H1 (cell line): ENCODE measurements around the gene SLC6A7.

Experiments
- CTCF ChIP-seq, 3 experiments: IDR thresholded peaks; 1 replicate in 2 of 3; 2 replicates in 1 of 3; pipeline versions ENCODE4 v1.5.1 to v1.6.1; 2011; ENCODE audit warnings: low read length in 3 of 3, mild to moderate bottlenecking in 3 of 3, inconsistent platforms in 2 of 3, low read depth in 1 of 3, moderate library complexity in 1 of 3; ENCODE audit not compliant: insufficient read depth in 1 of 3; ENCODE audit errors: control extremely low read depth in 1 of 3
- JUN ChIP-seq: IDR thresholded peaks from 2 replicates; pipeline ENCODE4 v1.6.1; 2011; ENCODE audit warnings: low read depth, mild to moderate bottlenecking, improper control_type of control experiment, low read length
- KDM5A ChIP-seq: fragments of 200-600 bp; IDR thresholded peaks from 2 replicates; pipeline ENCODE4 v1.7.1; 2012; ENCODE audit warnings: mild to moderate bottlenecking, low read length, inconsistent platforms, mixed read lengths

GRCh38 chr5:150140830-150141229, 49.0 kb upstream of the SLC6A7 start:
- TF ChIP-seq CTCF (IDR thresholded peaks at IDR 0.05; ENCODE audit: control extremely low read depth in 1 of 3, insufficient read depth in 1 of 3, low read depth in 1 of 3, low read length in 3 of 3) (no peak), JUN (no peak), KDM5A (no peak)
